GM18873 (cell line): Measurements from ENCODE around the gene DAPK3.
"Not testable (repeated sequence)": the region's sequence is repeated elsewhere in the genome, so short reads cannot be mapped to it uniquely, and the experiment has no call there.

Experiments
- ATAC-seq: cut with Tn5 transposase; IDR thresholded peaks from one replicate; pipeline ENCODE4 v1.9.1; 2021; ENCODE audit warnings: mild to moderate bottlenecking, moderate library complexity, moderate number of reproducible peaks; ENCODE audit not compliant: unreplicated experiment, low FRiP score

The DAPK3 gene

DNA sequence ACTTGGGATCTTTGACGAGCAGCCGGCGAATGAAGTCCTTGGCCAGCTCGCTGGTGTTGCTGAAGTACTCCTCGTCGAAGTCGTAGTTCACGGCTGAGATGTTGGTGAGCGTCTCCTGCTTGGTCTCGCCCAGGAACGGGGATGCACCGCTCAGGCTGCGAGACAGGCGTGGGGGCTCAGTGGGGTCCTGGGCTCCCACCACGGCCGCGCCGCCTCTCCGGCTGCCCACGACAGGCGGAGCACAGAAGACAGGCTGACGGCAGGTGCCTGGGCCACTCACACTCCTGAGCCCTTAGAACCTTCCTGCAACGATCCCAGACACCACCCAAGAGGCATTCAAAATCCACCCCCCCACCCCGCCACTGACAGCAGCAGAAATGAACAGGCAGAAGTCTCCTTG is 9.9 kb downstream of the DAPK3 start:
- no peak for ATAC-seq

DNA sequence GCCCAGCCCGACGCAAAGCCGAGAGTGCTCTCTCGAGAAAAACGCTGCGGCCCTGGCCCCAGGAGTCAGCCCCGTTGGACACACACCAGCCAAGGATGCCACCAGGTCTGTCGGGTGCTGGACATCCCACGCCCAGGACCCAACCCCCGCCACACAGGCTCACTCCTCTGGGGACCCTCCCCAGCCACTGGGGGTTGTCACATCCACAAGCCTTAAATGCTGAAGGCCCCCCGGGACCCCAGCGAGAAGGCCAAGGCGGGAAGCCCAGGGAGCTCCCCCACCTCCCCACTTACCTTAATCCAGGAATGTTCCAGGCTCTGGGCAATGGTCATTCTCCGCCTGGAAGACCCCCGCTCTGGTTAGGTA is 11.2 kb downstream of the DAPK3 start:
- ATAC-seq, result no peak

DNA sequence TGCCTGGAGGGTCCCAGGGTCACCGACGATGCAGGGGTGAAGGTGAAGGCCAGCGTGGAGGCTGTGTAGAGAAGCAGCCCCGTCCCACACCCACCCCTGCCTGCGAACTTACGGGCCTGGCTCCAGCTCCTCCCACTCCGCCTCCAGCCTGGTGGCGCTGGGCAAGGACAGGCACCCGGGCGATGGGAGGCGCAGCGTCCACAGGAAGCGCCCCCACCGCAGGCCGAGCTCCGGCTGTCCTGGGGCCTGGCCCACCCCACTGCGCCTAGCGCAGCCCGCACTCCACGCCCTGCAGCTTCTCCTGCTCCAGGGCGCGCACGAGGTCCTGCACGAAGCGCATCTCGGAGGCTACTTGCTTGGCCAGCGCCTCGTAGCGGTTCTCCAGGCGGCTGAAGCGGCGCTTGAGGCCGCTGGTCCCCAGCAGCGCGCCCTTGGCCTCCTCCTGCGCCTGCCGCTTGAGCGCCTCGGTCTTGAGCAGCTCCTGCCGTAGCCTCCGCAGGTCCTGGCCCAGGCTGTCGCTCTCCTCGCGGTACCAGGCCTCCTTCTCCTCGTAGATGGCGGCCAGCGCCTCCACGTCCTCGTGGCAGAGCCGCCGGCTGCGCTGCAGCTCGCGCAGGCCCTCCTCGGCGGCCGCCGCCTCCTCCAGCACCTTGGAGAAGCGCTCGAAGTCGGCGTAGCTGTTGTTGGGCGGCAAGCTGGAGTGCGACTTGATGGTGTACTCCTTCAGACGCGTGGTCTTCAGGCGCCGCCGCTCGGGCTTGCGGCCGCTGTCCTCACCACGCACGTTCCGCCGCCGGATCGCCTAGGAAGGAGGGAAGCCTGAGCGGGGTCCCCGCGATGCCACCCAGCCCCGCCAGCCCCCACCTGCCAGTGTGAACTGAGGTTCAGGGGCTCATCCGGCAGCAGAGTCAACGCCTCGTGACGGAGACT is 11.8 kb downstream of the DAPK3 start:
- no peak for ATAC-seq

DNA sequence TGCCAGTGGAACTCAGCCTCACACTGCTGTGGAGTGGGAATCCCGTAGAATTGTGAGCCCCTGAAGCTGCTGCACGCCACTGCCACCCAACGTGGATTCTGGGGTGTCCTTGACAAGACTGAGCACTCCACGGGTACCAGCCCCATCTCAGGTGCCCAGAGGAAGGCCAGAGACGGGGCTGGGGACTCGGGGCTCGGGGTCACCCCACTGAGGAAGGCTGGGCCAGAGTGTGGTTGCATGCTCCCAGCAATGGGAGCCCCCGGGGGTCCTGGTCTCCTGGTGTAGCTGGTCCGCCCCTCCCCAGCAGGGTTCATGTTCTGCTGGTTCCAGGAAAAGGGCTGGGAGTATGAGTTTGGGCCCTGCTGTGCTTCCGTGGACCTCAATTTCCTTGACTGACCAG is 15.2 kb downstream of the DAPK3 start:
- no peak for ATAC-seq

DNA sequence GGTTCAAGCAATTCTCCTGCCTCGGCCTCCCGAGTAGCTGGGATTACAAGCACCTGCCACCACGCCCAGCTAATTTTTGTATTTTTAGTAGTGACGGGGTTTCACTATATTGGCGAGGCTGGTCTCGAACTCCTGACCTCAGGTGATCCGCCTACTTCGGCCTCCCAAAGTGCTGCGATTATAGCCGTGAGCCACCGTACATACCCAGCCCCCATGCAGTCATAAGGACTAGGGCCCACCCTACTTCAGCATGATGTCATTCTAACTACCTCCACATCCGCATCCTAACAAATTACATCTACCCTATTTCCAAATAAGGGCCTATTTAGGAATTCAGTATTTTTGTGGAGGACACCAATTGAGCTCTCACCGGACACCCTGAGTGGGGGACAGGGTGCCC is 15.6 kb downstream of the DAPK3 start:
- ATAC-seq, result not testable (repeated sequence)

DNA sequence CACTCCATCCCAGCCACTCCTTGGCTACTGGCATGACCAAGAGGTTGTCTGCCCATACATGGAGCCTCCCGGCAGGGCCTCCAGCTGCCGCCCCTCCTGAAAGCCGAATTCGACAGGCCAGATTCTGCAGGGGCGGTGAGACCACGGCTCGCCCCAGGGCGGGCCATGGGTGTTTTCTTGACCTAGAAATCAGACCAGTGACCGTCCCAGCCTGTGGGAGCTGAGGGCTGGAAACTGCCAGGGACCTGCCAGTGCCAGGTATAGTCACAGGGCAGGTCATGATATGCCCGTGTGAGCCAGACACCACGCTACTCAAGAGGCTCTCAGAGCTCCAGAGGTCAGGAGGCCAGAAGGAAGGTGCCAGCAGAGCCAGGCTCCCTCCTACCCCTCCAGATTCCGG is 16.8 kb downstream of the DAPK3 start:
- ATAC-seq, result no peak

DNA sequence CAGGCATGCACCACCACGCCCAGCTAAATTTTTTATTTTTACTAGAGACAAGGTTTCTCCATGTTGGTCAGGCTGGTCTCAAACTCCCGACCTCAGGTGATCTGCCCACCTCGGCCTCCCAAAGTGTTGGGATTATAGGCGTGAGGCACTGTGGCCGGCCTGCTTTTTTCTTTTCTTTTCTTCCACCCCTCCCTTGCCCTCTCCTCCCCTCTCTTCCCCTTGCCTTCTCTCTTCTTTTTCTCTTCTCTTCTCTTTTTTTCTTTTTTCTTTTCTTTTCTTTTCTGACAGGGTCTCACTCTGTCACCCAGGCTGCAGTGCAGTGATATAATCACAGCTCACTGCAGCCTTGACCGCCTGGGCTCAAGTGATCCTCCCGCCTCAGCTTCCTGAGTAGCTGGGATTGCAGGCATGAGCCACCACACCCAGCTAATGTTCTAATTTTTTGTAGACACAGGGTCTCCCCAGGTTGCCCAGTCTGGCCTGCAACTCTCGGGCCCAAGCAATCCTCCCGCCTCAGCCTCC is 18.1 kb downstream of the DAPK3 start:
- ATAC-seq, result not testable (repeated sequence)

DNA sequence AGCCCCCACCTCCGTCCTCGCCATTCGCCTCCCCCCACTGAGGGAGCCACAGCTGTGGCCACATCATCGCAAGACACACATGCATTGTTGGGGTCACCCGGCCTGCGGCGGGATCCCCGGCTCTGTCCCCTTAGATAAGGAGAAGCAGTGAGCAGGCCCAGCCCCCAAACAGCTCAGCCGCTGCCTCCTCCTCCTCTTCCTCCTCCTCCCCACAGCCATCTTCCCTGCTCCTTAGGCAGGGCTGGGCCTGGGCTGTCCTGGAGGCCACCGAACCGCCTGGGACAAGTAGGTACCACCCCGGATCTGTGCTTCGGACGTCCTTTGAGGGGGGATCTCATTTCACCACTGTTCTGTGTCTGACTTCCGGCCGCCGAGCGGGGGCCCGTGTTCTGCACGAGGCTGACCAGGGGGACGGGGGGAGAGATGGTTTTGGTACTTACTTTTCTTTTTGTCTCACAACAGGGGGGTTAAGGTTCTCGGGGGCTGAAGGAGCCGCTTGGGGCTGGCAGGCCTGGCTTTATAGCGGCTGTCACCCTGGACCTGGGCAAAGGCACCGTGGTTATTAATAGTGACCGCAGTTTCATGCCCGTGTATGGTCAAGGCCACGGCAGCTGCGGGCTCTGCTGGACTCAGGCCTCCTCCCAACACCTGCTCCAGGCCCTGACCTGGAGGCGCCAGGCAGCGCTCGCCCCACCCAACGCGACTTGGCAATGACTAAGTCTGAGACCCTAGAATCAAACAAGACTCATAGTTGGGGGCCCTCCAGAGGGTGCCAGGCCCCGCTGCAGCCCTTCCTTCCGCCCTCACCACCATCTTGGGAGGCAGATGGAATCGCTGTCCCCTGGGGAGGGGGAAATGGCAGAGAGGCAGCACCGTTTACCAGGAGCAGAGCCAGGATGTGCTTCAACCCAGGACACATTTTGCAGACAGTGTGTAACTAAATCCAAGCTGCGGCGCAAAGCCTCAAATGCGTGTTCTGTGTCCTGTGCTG is 19.7 kb downstream of the DAPK3 start:
- no peak for ATAC-seq

DNA sequence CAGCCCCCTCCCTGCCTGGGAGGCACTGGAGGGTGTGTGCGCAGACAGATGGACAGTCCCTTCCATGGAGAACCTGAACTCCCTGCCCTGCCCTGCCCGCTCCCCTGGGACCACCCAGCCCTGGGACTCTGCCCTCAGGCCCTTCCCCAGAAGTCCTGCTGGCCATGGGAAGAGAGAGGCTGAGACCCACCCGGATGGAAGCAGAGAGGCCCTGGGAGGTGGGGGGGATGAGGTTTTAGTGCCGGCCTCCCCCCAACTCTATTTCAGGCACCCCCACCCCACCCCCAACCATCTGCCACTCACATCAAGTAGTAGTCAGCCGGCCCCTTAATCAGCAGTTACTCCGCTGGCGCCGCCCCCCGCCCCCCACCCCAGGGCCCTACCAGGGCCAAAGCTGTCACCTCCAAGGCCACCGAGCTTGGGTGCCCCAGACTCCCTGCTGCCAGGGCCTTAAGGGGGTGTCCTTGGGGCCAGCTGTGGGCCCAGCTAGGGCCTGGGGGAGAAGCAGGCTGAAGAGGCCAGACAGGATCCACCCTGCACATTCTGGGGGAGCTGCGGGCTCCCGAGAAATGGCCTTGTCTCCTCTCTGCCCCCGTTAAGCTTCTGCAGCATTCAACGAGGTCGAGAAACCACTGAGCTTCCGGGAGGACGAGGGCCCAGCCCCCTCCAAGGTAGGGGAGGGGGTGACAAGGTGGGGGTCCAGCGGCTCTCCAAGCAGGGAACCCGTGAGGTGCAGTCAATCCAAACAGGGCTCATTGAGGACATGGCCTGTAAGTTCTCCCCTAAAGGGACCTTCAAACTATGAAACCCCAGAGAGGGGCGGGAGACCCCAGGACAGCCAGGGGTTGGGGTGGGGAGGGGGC is 20.7 kb downstream of the DAPK3 start:
- no peak for ATAC-seq

DNA sequence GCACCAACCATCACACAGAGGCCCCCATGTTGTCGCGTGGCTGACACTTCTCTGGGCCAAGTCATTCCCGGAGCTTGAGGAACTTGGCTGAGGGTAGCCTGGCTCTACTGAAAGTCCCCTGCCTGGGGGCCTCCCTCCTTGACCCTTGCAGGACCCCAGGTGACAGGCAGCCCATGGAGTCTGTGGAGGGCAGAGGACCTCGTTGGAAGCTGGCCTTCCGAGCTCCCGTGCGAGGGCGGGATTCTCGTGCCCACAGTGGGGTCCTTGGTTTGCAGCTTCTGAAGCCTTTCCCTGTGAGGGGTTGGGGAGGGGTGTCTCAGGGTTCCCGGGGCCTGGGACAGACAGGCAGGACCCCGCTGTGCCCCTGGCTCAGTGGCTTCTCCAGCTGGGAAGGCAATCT is 21.6 kb downstream of the DAPK3 start:
- ATAC-seq, result no peak

DNA sequence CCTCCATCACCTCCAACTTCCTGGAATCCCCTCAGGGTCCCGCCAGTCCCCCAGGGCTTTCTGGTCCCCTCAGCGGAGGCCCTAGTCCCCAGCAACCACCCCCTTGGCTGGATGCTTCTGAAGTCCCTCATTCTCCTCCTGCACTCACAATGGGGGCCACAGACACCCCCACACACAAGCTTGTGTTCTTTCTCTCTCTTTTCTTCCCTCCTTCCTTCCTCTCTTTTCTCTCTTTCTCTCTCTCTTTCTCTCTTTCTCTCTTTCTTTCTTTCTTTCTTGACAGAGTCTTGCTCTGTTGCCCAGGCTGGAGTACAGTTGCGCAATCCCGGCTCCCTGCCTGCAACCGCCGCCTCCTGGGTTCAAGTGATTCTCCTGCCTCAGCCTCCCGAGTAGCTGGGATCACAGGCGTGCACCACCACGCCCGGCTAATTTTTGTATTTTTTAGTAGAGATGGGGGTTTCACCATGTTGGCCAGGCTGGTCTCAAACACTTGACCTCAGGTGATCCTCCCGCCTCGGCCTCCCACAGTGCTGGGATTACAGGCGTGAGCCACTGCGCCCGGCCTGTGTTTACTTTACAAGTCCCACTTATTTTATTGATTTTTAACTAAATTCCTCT is 23.5 kb downstream of the DAPK3 start:
- ATAC-seq, result not testable (repeated sequence)

GRCh38 chr19:3945838-3946237 is 25.1 kb downstream of the DAPK3 start:
- ATAC-seq, result no peak

DNA sequence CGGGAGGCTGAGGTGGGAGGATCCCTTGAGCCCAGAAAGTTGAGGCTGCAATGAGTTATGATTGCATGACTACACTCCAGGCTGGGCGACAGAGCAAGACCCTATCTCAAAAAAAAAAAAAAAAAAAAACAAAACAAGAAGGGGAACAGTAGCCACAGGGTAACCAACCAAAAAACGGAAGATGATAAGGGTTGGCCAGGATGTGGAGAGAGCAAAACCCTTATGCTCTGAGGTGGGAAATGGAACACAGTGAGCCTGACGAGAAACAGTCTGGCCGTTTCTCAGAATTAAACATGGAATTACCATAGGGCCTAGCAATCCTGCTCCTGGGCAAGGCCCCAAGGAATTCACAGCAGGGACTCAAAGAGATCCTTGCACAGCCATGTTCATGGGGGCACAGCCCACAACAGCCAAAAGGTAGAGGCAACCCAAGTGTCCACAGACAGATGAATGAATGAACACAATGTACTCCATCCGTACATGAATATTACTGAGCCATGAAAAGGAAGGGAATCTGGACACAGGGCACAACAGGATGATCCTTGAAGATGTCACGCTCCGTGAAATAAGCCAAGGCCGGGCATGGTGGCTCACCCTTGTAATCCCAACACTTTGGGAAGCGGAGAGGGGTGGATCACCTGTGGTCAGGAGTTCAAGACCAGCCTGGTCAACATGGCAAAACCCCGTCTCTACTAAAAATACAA is 26.7 kb downstream of the DAPK3 start:
- no peak for ATAC-seq

DNA sequence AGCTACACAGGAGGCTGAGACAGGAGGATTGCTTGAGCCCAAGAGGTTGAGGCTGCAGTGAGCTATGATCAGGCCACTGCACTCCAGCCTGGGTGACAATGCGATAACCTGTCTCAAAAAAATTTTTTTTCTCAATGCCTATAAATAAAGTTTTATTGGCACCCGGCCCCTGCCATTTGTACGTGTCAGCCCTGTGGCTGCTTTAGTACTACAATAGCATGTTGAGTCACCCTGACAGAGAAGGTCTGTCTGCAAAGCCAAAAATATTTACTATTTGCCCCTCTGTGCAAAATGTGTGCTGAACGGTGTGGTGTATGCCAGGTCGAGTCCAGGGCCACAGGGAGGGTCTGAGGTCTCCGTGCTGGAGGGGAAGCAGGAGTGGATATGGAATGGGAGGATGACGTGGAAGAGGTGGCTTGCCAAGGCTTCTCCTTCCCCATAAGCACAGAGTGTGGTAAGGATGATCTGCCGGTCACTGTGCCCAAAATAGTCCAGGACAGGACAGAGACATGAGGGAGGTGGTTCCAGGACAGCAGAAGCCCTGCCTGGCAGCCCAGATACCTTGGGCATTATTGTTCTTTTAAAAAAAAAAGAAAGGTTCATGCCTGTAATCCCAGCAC is 28.0 kb downstream of the DAPK3 start:
- ATAC-seq, result no peak

- ATAC-seq, result not testable (repeated sequence)
Observed at GRCh38 chr19:3938300-3938950, 32.5 kb downstream of the DAPK3 start.

- ATAC-seq, result no peak
Observed at GRCh38 chr19:3936506-3937442, 34.1 kb downstream of the DAPK3 start.
